NOMO-1 (cell line): ENCODE measurements around the gene CDC5L.

ENCODE experiments used
- DNase-seq, 2 experiments: peaks; one replicate each; lab custom pipeline; 2025; ENCODE audit not compliant: unreplicated experiment in 2 of 2; lab: John Stamatoyannopoulos, UW

The CDC5L gene

GRCh38 chr6:44373051-44373450 lies 14.5 kb upstream of the CDC5L start:
- DNase-seq, result no peak

- DNase-seq, result no peak
Observed at GRCh38 chr6:44373787-44374186, 13.7 kb upstream of the CDC5L start.

- no peak for DNase-seq
Observed at GRCh38 chr6:44375071-44375470, 12.4 kb upstream of the CDC5L start.

- DNase-seq, result no peak
Observed at GRCh38 chr6:44377484-44377883, 10.0 kb upstream of the CDC5L start.

- no peak for DNase-seq
Observed at GRCh38 chr6:44377971-44378370, 9.5 kb upstream of the CDC5L start.

- DNase-seq, result peak; percentile 88 to 96
Observed at GRCh38 chr6:44381739-44382138, 5.8 kb upstream of the CDC5L start.

GRCh38 chr6:44386364-44386928 lies 1.1 kb upstream of the CDC5L start:
- DNase-seq, result no peak

GRCh38 chr6:44386929-44387345 lies 569 bp upstream of the CDC5L start:
- DNase-seq, result peak in 1 of 2 experiments; percentile 29

GRCh38 chr6:44388135-44388487 lies 605 bp downstream of the CDC5L start:
- DNase-seq, result peak; percentile 24 to 50

- DNase-seq, result no peak
Observed at GRCh38 chr6:44388887-44389286, 1.4 kb downstream of the CDC5L start.

GRCh38 chr6:44390158-44390683 lies 2.7 kb downstream of the CDC5L start:
- no peak for DNase-seq

- DNase-seq, result no peak
Observed at GRCh38 chr6:44395501-44395900, 8.0 kb downstream of the CDC5L start.

- DNase-seq, result no peak
Observed at GRCh38 chr6:44396968-44397367, 9.5 kb downstream of the CDC5L start.

- DNase-seq, result no peak
Observed at GRCh38 chr6:44397424-44398164, 10.1 kb downstream of the CDC5L start.

GRCh38 chr6:44399991-44400390 lies 12.5 kb downstream of the CDC5L start:
- DNase-seq, result no peak

GRCh38 chr6:44400572-44400971 lies 13.1 kb downstream of the CDC5L start:
- DNase-seq, result no peak

- no peak for DNase-seq
Observed at GRCh38 chr6:44401138-44401537, 13.6 kb downstream of the CDC5L start.

GRCh38 chr6:44404022-44404714 lies 16.7 kb downstream of the CDC5L start:
- no peak for DNase-seq

GRCh38 chr6:44404715-44405099 lies 17.2 kb downstream of the CDC5L start:
- no peak for DNase-seq

- no peak for DNase-seq
Observed at GRCh38 chr6:44407951-44408670, 20.6 kb downstream of the CDC5L start.

GRCh38 chr6:44409207-44409794 lies 21.8 kb downstream of the CDC5L start:
- DNase-seq, result no peak
